ENCODE results near the gene MARCHF3. TPM values are rescaled to one million over a fixed set of nuclear protein-coding genes. Genes with fewer than 3 reads are reported as not detected.

Gene MARCHF3
- total and polyA plus RNA-seq, 2 donors (not counting 3 experiments of a cell fraction or from before 2014, with no cell fraction given), result 31.9 to 35.0 TPM

DNA sequence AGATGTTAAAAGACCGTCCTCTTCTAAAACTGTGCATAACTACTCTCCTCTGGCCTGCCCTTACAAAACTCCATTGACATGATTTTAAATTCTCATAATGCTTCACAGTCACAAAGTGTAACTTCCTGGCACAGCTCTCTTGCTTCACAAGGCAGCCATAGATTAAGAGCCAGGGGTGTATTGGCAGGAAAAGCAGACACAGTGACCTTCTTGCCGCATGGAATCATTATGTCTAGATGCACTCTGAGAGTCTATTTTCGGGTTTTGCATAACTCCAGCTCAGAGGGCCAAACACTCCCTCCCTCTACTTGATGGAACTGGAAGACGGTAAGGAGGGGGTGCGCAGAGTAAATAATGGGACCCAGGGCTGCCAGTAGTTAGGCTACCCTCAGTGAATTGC lies 110.1 kb downstream of the MARCHF3 start:
- Histone ChIP-seq H3K9ac (replicated peaks; ENCODE audit: extremely low read depth, insufficient read depth, low read length) (no peak overlapping the region), H3K4me2 (ENCODE audit: insufficient read depth, low read length) (no peak overlapping the region), H3K27me3 (ENCODE audit: control insufficient read depth in 2 of 2, insufficient read depth in 2 of 2, low read length in 2 of 2) (no peaks in the 10 kb centered on the region), H3K4me3 (replicated peaks in 1 of 3; ENCODE audit: insufficient read depth in 1 of 3, low read depth in 1 of 3, low read length in 3 of 3) (no peak overlapping the region), H2AFZ (ENCODE audit: low read depth, low read length) (no peak overlapping the region), H3K9me1 (replicated peaks; ENCODE audit: control insufficient read depth, extremely low read depth, insufficient read depth, low read length) (no peaks in the 10 kb centered on the region), H4K20me1 (replicated peaks; ENCODE audit: control insufficient read depth, extremely low read depth, insufficient read depth, low read length) (no peaks in the 10 kb centered on the region), H3K79me2 (ENCODE audit: control insufficient read depth, insufficient read depth, low read length) (peaks cover 31% of the 10 kb centered on the region), H3K36me3 (ENCODE audit: control insufficient read depth in 2 of 2, extremely low read depth in 1 of 2, insufficient read depth in 2 of 2, low read length in 2 of 2) (peaks cover 0 to 3% of the 10 kb centered on the region in 2 experiments), H3K9me3 (replicated peaks; ENCODE audit: control insufficient read depth, insufficient read depth, low read length) (no peaks in the 10 kb centered on the region), H3K27ac (ENCODE audit: insufficient read depth, low read depth, low read length) (peak overlapping the region; percentile 77), H3K4me1 (ENCODE audit: control insufficient read depth, extremely low read depth, insufficient read depth, low read length) (peaks cover 21% of the 10 kb centered on the region)
- peak; percentile 28 for FAIRE-seq
- peak; percentile 22 for DNase-seq (ENCODE audit: low read depth, low spot score)
- no TSS peak for BruUV-seq (replicated peaks)
- CTCF ChIA-PET, result no interaction called here
- TF ChIP-seq EZH2 (IDR thresholded peaks at IDR 0.05; ENCODE audit: borderline replicate concordance, low read depth, low read length, severe bottlenecking) (no peak), FOS (IDR thresholded peaks at IDR 0.05; ENCODE audit: borderline replicate concordance, insufficient read depth, low read length) (no peak), POLR2A (IDR thresholded peaks at IDR 0.05; ENCODE audit: low read depth, low read length) (no peak), POLR2AphosphoS5 (IDR thresholded peaks at IDR 0.05; ENCODE audit: insufficient read depth, low read depth, low read length) (no peak), JUN (IDR thresholded peaks at IDR 0.05; ENCODE audit: borderline replicate concordance, insufficient read depth, insufficient read length, low read depth) (no peak)
- TF ChIP-seq, protein P1, sequence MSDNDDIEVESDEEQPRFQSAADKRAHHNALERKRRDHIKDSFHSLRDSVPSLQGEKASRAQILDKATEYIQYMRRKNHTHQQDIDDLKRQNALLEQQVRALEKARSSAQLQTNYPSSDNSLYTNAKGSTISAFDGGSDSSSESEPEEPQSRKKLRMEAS (IDR thresholded peaks at IDR 0.05; ENCODE audit: insufficient read depth, insufficient read length), result no peak
- TF ChIP-seq, protein P2, sequence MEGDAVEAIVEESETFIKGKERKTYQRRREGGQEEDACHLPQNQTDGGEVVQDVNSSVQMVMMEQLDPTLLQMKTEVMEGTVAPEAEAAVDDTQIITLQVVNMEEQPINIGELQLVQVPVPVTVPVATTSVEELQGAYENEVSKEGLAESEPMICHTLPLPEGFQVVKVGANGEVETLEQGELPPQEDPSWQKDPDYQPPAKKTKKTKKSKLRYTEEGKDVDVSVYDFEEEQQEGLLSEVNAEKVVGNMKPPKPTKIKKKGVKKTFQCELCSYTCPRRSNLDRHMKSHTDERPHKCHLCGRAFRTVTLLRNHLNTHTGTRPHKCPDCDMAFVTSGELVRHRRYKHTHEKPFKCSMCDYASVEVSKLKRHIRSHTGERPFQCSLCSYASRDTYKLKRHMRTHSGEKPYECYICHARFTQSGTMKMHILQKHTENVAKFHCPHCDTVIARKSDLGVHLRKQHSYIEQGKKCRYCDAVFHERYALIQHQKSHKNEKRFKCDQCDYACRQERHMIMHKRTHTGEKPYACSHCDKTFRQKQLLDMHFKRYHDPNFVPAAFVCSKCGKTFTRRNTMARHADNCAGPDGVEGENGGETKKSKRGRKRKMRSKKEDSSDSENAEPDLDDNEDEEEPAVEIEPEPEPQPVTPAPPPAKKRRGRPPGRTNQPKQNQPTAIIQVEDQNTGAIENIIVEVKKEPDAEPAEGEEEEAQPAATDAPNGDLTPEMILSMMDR (IDR thresholded peaks at IDR 0.05; ENCODE audit: extremely low read depth in 1 of 2, insufficient read depth in 1 of 2, low read depth in 1 of 2, low read length in 2 of 2), result no peak
- intact Hi-C loops (cut with micrococcal nuclease), result no loop called here
- dilution Hi-C loops (cut with MboI; ENCODE audit: extremely low pct_ligation_motif_present, low sequenced_read_pairs), result no loop called here
- POLR2A ChIA-PET, result no interaction called here

Measured in endothelial cell of umbilical vein (primary cell).